Effector memory CD4-positive, alpha-beta T cell (primary cell): ENCODE measurements around the gene RNU6-9.

Source experiments
- DNase-seq, 3 donors: peaks; one replicate each; pipeline ENCODE4 v3.0.0-alpha.2; 2020
- H3K27ac ChIP-seq: 2 replicates; pipeline ENCODE4 v1.7.0; 2013; ENCODE audit warnings: mild to moderate bottlenecking, low read length, moderate library complexity; ENCODE audit not compliant: insufficient read depth, poor library complexity, severe bottlenecking
- H3K27me3 ChIP-seq: replicated peaks from 2 replicates; pipeline ENCODE4 v1.7.0; 2013; ENCODE audit warnings: mild to moderate bottlenecking, low read length; ENCODE audit not compliant: insufficient read depth, control insufficient read depth, poor library complexity, severe bottlenecking
- H3K36me3 ChIP-seq: 2 replicates; pipeline ENCODE4 v1.7.0; 2013; ENCODE audit warnings: mild to moderate bottlenecking, low read length, moderate library complexity; ENCODE audit not compliant: control insufficient read depth, insufficient read depth
- H3K4me1 ChIP-seq: 2 replicates; pipeline ENCODE4 v1.7.0; 2013; ENCODE audit warnings: low read length, mild to moderate bottlenecking; ENCODE audit not compliant: control insufficient read depth, insufficient read depth, poor library complexity, severe bottlenecking
- H3K4me3 ChIP-seq: 2 replicates; pipeline ENCODE4 v1.7.0; 2013; ENCODE audit warnings: low read length, low read depth, mild to moderate bottlenecking; ENCODE audit not compliant: insufficient read depth, poor library complexity, severe bottlenecking
- H3K9me3 ChIP-seq: 2 replicates; pipeline ENCODE4 v1.7.0; 2013; ENCODE audit warnings: mild to moderate bottlenecking, low read length, moderate library complexity; ENCODE audit not compliant: control insufficient read depth

RNU6-9 gene

GRCh38 chr19:919199-920050 is 26.1 kb downstream of the RNU6-9 start:
- no peaks in the 10 kb centered on the region for H3K36me3 ChIP-seq
- no peak for DNase-seq
- H3K27ac ChIP-seq: peak overlapping the region; percentile 47
- no peaks in the 10 kb centered on the region for H3K9me3 ChIP-seq
- H3K4me3 ChIP-seq: peak overlapping the region; percentile 45
- peaks cover 41% of the 10 kb centered on the region for H3K4me1 ChIP-seq
- peaks cover 17% of the 10 kb centered on the region for H3K27me3 ChIP-seq

GRCh38 chr19:920051-920864 is 27.0 kb downstream of the RNU6-9 start:
- no peaks in the 10 kb centered on the region for H3K36me3 ChIP-seq
- peak; percentile 45 to 61 (median 56) for DNase-seq
- peaks cover 17% of the 10 kb centered on the region for H3K27me3 ChIP-seq
- H3K9me3 ChIP-seq: no peaks in the 10 kb centered on the region
- peaks cover 47% of the 10 kb centered on the region for H3K4me1 ChIP-seq
- H3K4me3 ChIP-seq: peak overlapping the region; percentile 45
- peak overlapping the region; percentile 47 for H3K27ac ChIP-seq

GRCh38 chr19:924553-925086 is 31.3 kb downstream of the RNU6-9 start:
- Histone ChIP-seq H3K4me1 (peaks cover 29% of the 10 kb centered on the region), H3K4me3 (peak overlapping the region; percentile 83), H3K27ac (no peak overlapping the region), H3K27me3 (no peaks in the 10 kb centered on the region), H3K9me3 (no peaks in the 10 kb centered on the region), H3K36me3 (no peaks in the 10 kb centered on the region)
- no peak for DNase-seq

- Histone ChIP-seq H3K27me3 (no peaks in the 10 kb centered on the region), H3K36me3 (no peaks in the 10 kb centered on the region), H3K4me1 (peaks cover 24% of the 10 kb centered on the region), H3K9me3 (no peaks in the 10 kb centered on the region), H3K4me3 (peak overlapping the region; percentile 83), H3K27ac (peak overlapping the region; percentile 83)
- DNase-seq: peak in 1 of 3 donors; percentile 60
Measured at GRCh38 chr19:925087-925525, 31.8 kb downstream of the RNU6-9 start.

DNA sequence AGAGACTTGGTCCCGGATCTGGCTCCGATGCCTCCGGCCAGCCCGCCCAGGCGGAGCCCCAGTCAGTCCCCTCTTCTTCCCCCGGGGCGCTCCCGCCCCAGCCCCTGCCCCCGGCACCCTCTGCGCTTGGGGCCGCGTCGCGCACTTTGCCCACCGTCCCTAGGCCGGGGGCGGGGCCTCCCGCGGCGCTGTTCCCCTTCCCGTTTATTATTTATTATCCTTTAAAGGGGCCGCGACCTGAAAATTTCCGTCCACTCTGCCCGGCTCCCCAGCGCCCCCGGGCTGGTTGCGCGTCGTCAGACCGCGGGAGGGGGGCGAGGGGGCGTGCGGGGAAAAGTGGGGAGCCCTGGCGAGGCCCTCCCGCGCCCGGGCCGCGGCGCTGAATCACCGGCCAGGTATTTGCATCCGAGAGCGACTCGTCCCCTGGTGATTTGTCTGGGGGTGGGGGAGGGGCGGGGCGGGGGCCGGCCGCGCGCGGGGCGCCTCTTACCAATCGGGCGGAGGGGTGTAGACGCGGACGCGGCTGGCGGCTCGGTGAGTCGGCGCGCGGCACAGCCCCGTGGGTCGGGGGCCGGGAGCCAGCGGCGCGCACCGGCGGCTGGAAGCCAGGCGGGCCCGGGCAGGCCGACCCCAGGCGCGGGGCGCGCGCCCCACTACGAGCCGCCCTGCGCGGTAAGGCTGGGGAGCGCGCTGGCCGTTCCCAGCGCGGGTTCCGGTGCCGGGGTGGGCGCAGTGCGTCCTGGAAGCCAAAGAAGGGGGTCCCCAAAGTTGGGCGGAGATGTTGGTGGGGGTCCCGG is 32.4 kb downstream of the RNU6-9 start, which contains the start of gene ARID3A:
ARID3A (plus strand) TSS at position 510 of the 797 bp plus-strand sequence. CDS start 3,494 bp downstream, outside the sequence.
- peaks cover 22% of the 10 kb centered on the region for H3K4me1 ChIP-seq

DNA sequence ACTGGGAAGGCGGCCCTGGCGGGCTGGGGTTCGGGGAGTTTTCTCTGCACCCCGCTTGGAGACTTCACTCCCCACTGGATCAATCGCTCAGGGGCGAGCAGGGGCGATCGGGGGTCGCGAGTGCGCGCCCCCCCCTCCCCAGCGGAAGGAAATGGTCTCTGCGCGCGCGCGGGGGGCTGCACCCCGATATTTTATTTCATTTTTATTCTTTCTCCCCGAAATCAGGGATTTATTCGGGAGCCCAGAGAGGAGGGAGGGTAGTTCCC is 33.0 kb downstream of the RNU6-9 start:
- Histone ChIP-seq H3K36me3 (no peaks in the 10 kb centered on the region), H3K4me3 (peak overlapping the region; percentile 73), H3K4me1 (peaks cover 19% of the 10 kb centered on the region), H3K27me3 (no peaks in the 10 kb centered on the region), H3K9me3 (no peaks in the 10 kb centered on the region), H3K27ac (peak overlapping the region; percentile 53)
- DNase-seq: no peak

More for the DNA sequence above, 32.4 kb downstream of the RNU6-9 start, which contains the start of gene ARID3A:
- H3K27ac ChIP-seq: peak within 1 kb of the TSS; percentile 83
- H3K4me3 ChIP-seq: peak within 1 kb of the TSS; percentile 83
- no peaks in the 10 kb centered on the region for H3K27me3 ChIP-seq
- no peaks in the 10 kb centered on the region for H3K9me3 ChIP-seq
- DNase-seq: peak; percentile 46 to 66 (median 60)
- no peaks in the 10 kb centered on the region for H3K36me3 ChIP-seq

DNA sequence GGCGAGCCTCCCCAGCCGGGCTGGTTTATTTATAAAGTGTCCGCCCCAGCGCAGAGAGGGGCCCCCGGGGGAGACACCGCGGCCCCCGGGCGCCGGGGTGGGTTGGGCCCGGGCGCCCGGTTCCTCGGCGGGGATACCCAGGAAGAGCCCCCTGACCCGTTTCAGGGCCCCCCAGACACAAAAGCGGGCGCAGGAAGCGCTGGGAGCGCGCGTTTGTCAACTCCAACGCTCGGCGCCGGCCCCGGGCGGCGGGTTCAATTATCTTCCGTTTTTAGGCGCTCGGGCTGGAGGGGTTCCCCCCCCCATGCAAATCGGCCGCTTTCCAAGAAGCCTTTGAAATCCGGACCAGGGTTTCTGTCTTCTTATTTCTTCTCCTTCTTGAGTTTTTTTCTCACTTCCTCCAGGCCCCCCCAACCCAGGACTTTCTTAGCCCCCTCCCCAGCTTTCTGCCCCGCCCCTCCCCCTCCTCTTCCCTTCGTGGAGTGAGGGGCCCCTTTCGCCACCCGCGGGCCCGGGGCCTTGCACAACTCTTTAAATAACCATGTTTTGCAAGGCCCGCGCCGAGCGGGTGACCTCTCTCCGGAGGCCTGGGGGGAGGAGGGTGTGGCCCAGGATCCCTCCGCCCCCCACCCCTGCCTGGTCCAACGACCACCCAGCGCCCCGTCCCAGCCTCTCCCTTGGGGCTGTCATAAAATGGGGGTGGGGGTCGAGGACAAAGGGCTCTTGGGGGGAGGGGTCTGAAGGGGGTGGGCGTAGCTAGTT is 33.5 kb downstream of the RNU6-9 start:
- DNase-seq: no peak
- Histone ChIP-seq H3K36me3 (no peaks in the 10 kb centered on the region), H3K27ac (peak overlapping the region; percentile 53)

GRCh38 chr19:927351-927779 is 34.1 kb downstream of the RNU6-9 start:
- Histone ChIP-seq H3K36me3 (no peaks in the 10 kb centered on the region), H3K4me3 (peak overlapping the region; percentile 73), H3K27ac (no peak overlapping the region), H3K27me3 (no peaks in the 10 kb centered on the region), H3K4me1 (peaks cover 19% of the 10 kb centered on the region), H3K9me3 (no peaks in the 10 kb centered on the region)
- DNase-seq: no peak

More for the DNA sequence above, 33.5 kb downstream of the RNU6-9 start:
- H3K4me3 ChIP-seq: peak overlapping the region; percentile 73
- no peaks in the 10 kb centered on the region for H3K27me3 ChIP-seq
- no peaks in the 10 kb centered on the region for H3K9me3 ChIP-seq
- H3K4me1 ChIP-seq: peaks cover 18% of the 10 kb centered on the region
